ENCODE results near the gene FAM114A1.

The FAM114A1 gene

GRCh38 chr4:38867478-38868058, at the start of gene FAM114A1:
Gene FAM114A1, plus strand, starts transcription at chr4:38867806. Its CDS starts 10,273 bp downstream, at chr4:38878079.
- in situ Hi-C loops (cut with MboI; ENCODE audit: low sequenced_read_pairs) = no loop called here

- in situ Hi-C loops (cut with MboI; ENCODE audit: low sequenced_read_pairs) = no loop called here
Measured at GRCh38 chr4:38818441-38818976, 49.1 kb upstream of the FAM114A1 start.

GRCh38 chr4:38819569-38819968, 48.0 kb upstream of the FAM114A1 start:
- in situ Hi-C loops (cut with MboI; ENCODE audit: low sequenced_read_pairs) = no loop called here

GRCh38 chr4:38820329-38821061, 47.1 kb upstream of the FAM114A1 start:
- in situ Hi-C loops (cut with MboI; ENCODE audit: low sequenced_read_pairs) = no loop called here

GRCh38 chr4:38821739-38822138, 45.9 kb upstream of the FAM114A1 start:
- in situ Hi-C loops (cut with MboI; ENCODE audit: low sequenced_read_pairs) = no loop called here

- in situ Hi-C loops (cut with MboI; ENCODE audit: low sequenced_read_pairs) = no loop called here
Measured at GRCh38 chr4:38822748-38823303, 44.8 kb upstream of the FAM114A1 start.

- in situ Hi-C loops (cut with MboI; ENCODE audit: low sequenced_read_pairs) = no loop called here
Measured at GRCh38 chr4:38823766-38824165, 43.8 kb upstream of the FAM114A1 start.

- in situ Hi-C loops (cut with MboI; ENCODE audit: low sequenced_read_pairs) = no loop called here
Measured at GRCh38 chr4:38829237-38829636, 38.4 kb upstream of the FAM114A1 start.

GRCh38 chr4:38831653-38832052, 36.0 kb upstream of the FAM114A1 start:
- in situ Hi-C loops (cut with MboI; ENCODE audit: low sequenced_read_pairs) = no loop called here

GRCh38 chr4:38832206-38832605, 35.4 kb upstream of the FAM114A1 start:
- in situ Hi-C loops (cut with MboI; ENCODE audit: low sequenced_read_pairs) = no loop called here

GRCh38 chr4:38832624-38833528, 34.7 kb upstream of the FAM114A1 start:
- in situ Hi-C loops (cut with MboI; ENCODE audit: low sequenced_read_pairs) = no loop called here

- in situ Hi-C loops (cut with MboI; ENCODE audit: low sequenced_read_pairs) = no loop called here
Measured at GRCh38 chr4:38834570-38834969, 33.0 kb upstream of the FAM114A1 start.

GRCh38 chr4:38837334-38837733, 30.3 kb upstream of the FAM114A1 start:
- in situ Hi-C loops (cut with MboI; ENCODE audit: low sequenced_read_pairs) = no loop called here

GRCh38 chr4:38837849-38838248, 29.8 kb upstream of the FAM114A1 start:
- in situ Hi-C loops (cut with MboI; ENCODE audit: low sequenced_read_pairs) = no loop called here

- in situ Hi-C loops (cut with MboI; ENCODE audit: low sequenced_read_pairs) = no loop called here
Measured at GRCh38 chr4:38842994-38843393, 24.6 kb upstream of the FAM114A1 start.

- in situ Hi-C loops (cut with MboI; ENCODE audit: low sequenced_read_pairs) = no loop called here
Measured at GRCh38 chr4:38846015-38846414, 21.6 kb upstream of the FAM114A1 start.

GRCh38 chr4:38855466-38855865, 12.1 kb upstream of the FAM114A1 start:
- in situ Hi-C loops (cut with MboI; ENCODE audit: low sequenced_read_pairs) = no loop called here

GRCh38 chr4:38856046-38856445, 11.6 kb upstream of the FAM114A1 start:
- in situ Hi-C loops (cut with MboI; ENCODE audit: low sequenced_read_pairs) = no loop called here

- in situ Hi-C loops (cut with MboI; ENCODE audit: low sequenced_read_pairs) = no loop called here
Measured at GRCh38 chr4:38856524-38857337, 10.9 kb upstream of the FAM114A1 start, which contains the start of gene TLR6. Gene TLR6, minus strand, starts transcription at chr4:38856817. Its CDS starts 27,344 bp downstream, at chr4:38829473.
